Keratinocyte (primary cell): ENCODE measurements around the gene FDXACB1. TPM values are rescaled to one million over a fixed set of nuclear protein-coding genes. Genes with fewer than 3 reads are reported as not detected.

Source experiments
- DNase-seq: peaks from one replicate; pipeline ENCODE4 v3.0.0-alpha.2; 2011; ENCODE audit warnings: low read depth, missing footprints, low spot score
- FAIRE-seq: peaks from 2 replicates; lab custom pipeline; 2011; peaks lifted over from hg19 to GRCh38; lab: Jason Lieb, UNC
- H2AFZ ChIP-seq: 2 replicates; pipeline ENCODE4 v1.6.0; 2012; ENCODE audit warnings: low read length, control low read depth, inconsistent platforms; ENCODE audit not compliant: control insufficient read depth
- H3K27ac ChIP-seq: 2 replicates; pipeline ENCODE4 v1.5.1; 2011; ENCODE audit warnings: low read length; ENCODE audit not compliant: control insufficient read depth, insufficient read depth
- H3K27me3 ChIP-seq: 3 replicates; pipeline ENCODE4 v1.6.0; 2011; ENCODE audit warnings: low read length; ENCODE audit not compliant: control insufficient read depth, insufficient read depth; ENCODE audit errors: extremely low read depth
- H3K36me3 ChIP-seq, 2 experiments: 2 replicates in 1 of 2; 3 replicates in 1 of 2; pipeline ENCODE4 v1.5.1; 2011; ENCODE audit warnings: low read length in 2 of 2, mild to moderate bottlenecking in 1 of 2; ENCODE audit not compliant: control insufficient read depth in 2 of 2, insufficient read depth in 2 of 2; ENCODE audit errors: extremely low read depth in 1 of 2
- H3K4me1 ChIP-seq: 3 replicates; pipeline ENCODE4 v1.5.1; 2011; ENCODE audit warnings: low read length; ENCODE audit not compliant: control insufficient read depth, insufficient read depth; ENCODE audit errors: extremely low read depth
- H3K4me2 ChIP-seq: 3 replicates; pipeline ENCODE4 v1.6.0; 2011; ENCODE audit warnings: low read depth, low read length; ENCODE audit not compliant: control insufficient read depth, insufficient read depth; ENCODE audit errors: extremely low read depth
- H3K4me3 ChIP-seq, 3 experiments: fragments of 200-600 bp in 1 of 3; sonication (generic) in 1 of 3; 2 replicates in 2 of 3; 3 replicates in 1 of 3; pipeline ENCODE4 v1.5.1; 2011 to 2016; ENCODE audit warnings: low read length in 3 of 3, mild to moderate bottlenecking in 3 of 3, control low read depth in 2 of 3, inconsistent platforms in 1 of 3, low read depth in 1 of 3, mixed read lengths in 1 of 3, mixed run types in 1 of 3, moderate library complexity in 1 of 3; ENCODE audit not compliant: control insufficient read depth in 2 of 3, insufficient read depth in 2 of 3; ENCODE audit errors: extremely low read depth in 1 of 3
- H3K79me2 ChIP-seq: 2 replicates; pipeline ENCODE4 v1.6.0; 2012; ENCODE audit warnings: low read length; ENCODE audit not compliant: control insufficient read depth, insufficient read depth
- H3K9ac ChIP-seq: 3 replicates; pipeline ENCODE4 v1.6.0; 2011; ENCODE audit warnings: low read length; ENCODE audit not compliant: control insufficient read depth, insufficient read depth; ENCODE audit errors: extremely low read depth
- H3K9me1 ChIP-seq: 3 replicates; pipeline ENCODE4 v1.6.0; 2011; ENCODE audit warnings: low read length; ENCODE audit not compliant: control insufficient read depth, insufficient read depth; ENCODE audit errors: extremely low read depth
- H3K9me3 ChIP-seq: 2 replicates; pipeline ENCODE4 v1.5.1; 2012; ENCODE audit warnings: low read depth, low read length; ENCODE audit not compliant: control insufficient read depth
- H4K20me1 ChIP-seq: 3 replicates; pipeline ENCODE4 v1.6.0; 2011; ENCODE audit warnings: low read length; ENCODE audit not compliant: control insufficient read depth, insufficient read depth; ENCODE audit errors: extremely low read depth
- CTCF ChIP-seq, 3 experiments: IDR thresholded peaks in 1 of 3; conservative IDR thresholded peaks in 1 of 3; optimal IDR thresholded peaks in 1 of 3; 2 replicates in 2 of 3; 3 replicates in 1 of 3; pipeline versions ENCODE3 to v1.5.1; 2011; ENCODE audit warnings: low read length in 3 of 3, mild to moderate bottlenecking in 3 of 3, moderate library complexity in 2 of 3, control low read depth in 1 of 3, inconsistent platforms in 1 of 3; ENCODE audit not compliant: insufficient read depth in 2 of 3; ENCODE audit errors: extremely low read depth in 1 of 3
- EZH2 ChIP-seq: IDR thresholded peaks from one replicate; pipeline ENCODE4 v1.6.1; 2012; ENCODE audit warnings: inconsistent platforms, mild to moderate bottlenecking, low read length, moderate library complexity
- dilution Hi-C: fragments of 300-500 bp; cut with MboI; formaldehyde crosslinking; loops from one replicate; pipeline ENCODE4 v1.7.0; 2020; ENCODE audit warnings: low sequenced_read_pairs; ENCODE audit not compliant: extremely low pct_ligation_motif_present
- polyA plus RNA-seq, 5 experiments: library from polyadenylated mRNA; depleted of rRNA in 3 of 5; stranded (reverse) in 3 of 5; stranded (forward) in 1 of 5; unstranded in 1 of 5; fragments of >200 nt; gene quantifications; 1 replicate in 1 of 5; 2 replicates in 3 of 5; 3 replicates in 1 of 5; pipeline versions ENCODE4 v1.2.1 to v1.2.3, GENCODE V29; 2011 to 2012; ENCODE audit warnings: missing spikeins in 2 of 5, low read depth in 1 of 5, low replicate concordance in 1 of 5

Gene FDXACB1
- polyA plus RNA-seq, 1 donor (not counting 4 experiments of a cell fraction or from before 2014, with no cell fraction given) = 2.9 TPM

DNA sequence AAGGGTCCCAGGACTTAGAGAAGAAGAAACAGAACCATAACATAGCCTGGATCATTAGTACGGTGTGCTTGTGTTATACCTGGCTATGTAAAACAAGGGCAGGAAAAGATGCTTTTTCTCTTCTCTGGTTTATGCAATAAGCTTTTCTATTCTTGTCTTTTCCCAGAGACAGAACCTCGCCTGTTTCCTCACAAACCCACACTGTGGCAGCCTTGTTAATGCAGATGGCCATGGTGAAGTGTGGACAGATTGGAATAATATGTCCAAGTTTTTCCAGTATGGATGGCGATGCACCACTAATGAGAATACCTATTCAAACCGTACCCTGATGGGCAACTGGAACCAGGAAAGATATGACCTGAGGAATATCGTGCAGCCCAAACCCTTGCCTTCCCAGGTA, 3.2 kb upstream of the FDXACB1 start:
- no peaks in the 10 kb centered on the region for H3K79me2 ChIP-seq
- H3K9ac ChIP-seq = no peak overlapping the region
- no peak overlapping the region for H3K4me2 ChIP-seq
- no peaks in the 10 kb centered on the region for H3K9me1 ChIP-seq
- no peak for TF ChIP-seq CTCF (optimal IDR thresholded peaks at IDR 0.05 in 1 of 3, IDR thresholded peaks at IDR 0.05 in 1 of 3, conservative IDR thresholded peaks at IDR 0.05 in 1 of 3; ENCODE audit: extremely low read depth in 1 of 3, insufficient read depth in 2 of 3, low read length in 3 of 3)
- TF ChIP-seq EZH2 = no peak
- no peaks in the 10 kb centered on the region for H3K9me3 ChIP-seq
- no peaks in the 10 kb centered on the region for H4K20me1 ChIP-seq
- no peak overlapping the region for H3K4me3 ChIP-seq
- H3K36me3 ChIP-seq = no peaks in the 10 kb centered on the region
- H3K4me1 ChIP-seq = peaks cover 8% of the 10 kb centered on the region
- H2AFZ ChIP-seq = no peak overlapping the region
- DNase-seq (no peak), FAIRE-seq (no peak)
- no peak overlapping the region for H3K27ac ChIP-seq
- dilution Hi-C loops = no loop called here
- no peaks in the 10 kb centered on the region for H3K27me3 ChIP-seq

- no peak for TF ChIP-seq EZH2
- TF ChIP-seq CTCF (optimal IDR thresholded peaks at IDR 0.05 in 1 of 3, IDR thresholded peaks at IDR 0.05 in 1 of 3, conservative IDR thresholded peaks at IDR 0.05 in 1 of 3; ENCODE audit: extremely low read depth in 1 of 3, insufficient read depth in 2 of 3, low read length in 3 of 3) = no peak
- H3K9ac ChIP-seq = peak overlapping the region; percentile 98
- DNase-seq (no peak), FAIRE-seq (no peak)
- dilution Hi-C loops = no loop called here
- H3K9me1 ChIP-seq = no peaks in the 10 kb centered on the region
- no peaks in the 10 kb centered on the region for H3K36me3 ChIP-seq
- no peaks in the 10 kb centered on the region for H3K27me3 ChIP-seq
- H4K20me1 ChIP-seq = no peaks in the 10 kb centered on the region
- peak overlapping the region; percentile 100 for H3K27ac ChIP-seq
- peaks cover 8% of the 10 kb centered on the region for H3K4me1 ChIP-seq
- H2AFZ ChIP-seq = peak overlapping the region; percentile 100
- H3K9me3 ChIP-seq = no peaks in the 10 kb centered on the region
- no peaks in the 10 kb centered on the region for H3K79me2 ChIP-seq
- peak overlapping the region; percentile 53 to 96 (median 91) for H3K4me3 ChIP-seq
- H3K4me2 ChIP-seq = peak overlapping the region; percentile 98
Observed at GRCh38 chr11:111879637-111879960, 634 bp upstream of the FDXACB1 start.
